Measurements from ENCODE around the gene ZNF575.

The ZNF575 gene

GRCh38 chr19:43489310-43489709, 43.7 kb upstream of the ZNF575 start:
- in situ Hi-C loops (cut with HindIII; ENCODE audit: low pct_ligation_motif_present, low sequenced_read_pairs) = no loop called here

GRCh38 chr19:43489979-43490599, 42.9 kb upstream of the ZNF575 start:
- Histone ChIP-seq H3K4me3 (ENCODE audit: low read depth, low read length) (no peak overlapping the region), H3K36me3 (replicated peaks) (no peaks in the 10 kb centered on the region), H3K27me3 (replicated peaks) (no peaks in the 10 kb centered on the region), H3K27ac (no peak overlapping the region)
- DNase-seq = no peak
- in situ Hi-C loops (cut with HindIII; ENCODE audit: low pct_ligation_motif_present, low sequenced_read_pairs) = no loop called here
- TF ChIP-seq CTCF (IDR thresholded peaks at IDR 0.05; ENCODE audit: low read depth, low read length, missing control alignments) = no peak

More at GRCh38 chr19:43489310-43489709, 43.7 kb upstream of the ZNF575 start:
- no peak for TF ChIP-seq CTCF (IDR thresholded peaks at IDR 0.05; ENCODE audit: low read depth, low read length, missing control alignments)
- H3K27ac ChIP-seq = no peak overlapping the region
- DNase-seq = no peak
- H3K36me3 ChIP-seq (replicated peaks) = no peaks in the 10 kb centered on the region
- H3K4me3 ChIP-seq (ENCODE audit: low read depth, low read length) = no peak overlapping the region
- H3K27me3 ChIP-seq (replicated peaks) = no peaks in the 10 kb centered on the region

GRCh38 chr19:43490759-43491158, 42.2 kb upstream of the ZNF575 start:
- Histone ChIP-seq H3K27ac (no peak overlapping the region), H3K27me3 (replicated peaks) (no peaks in the 10 kb centered on the region), H3K4me3 (ENCODE audit: low read depth, low read length) (no peak overlapping the region), H3K36me3 (replicated peaks) (no peaks in the 10 kb centered on the region)
- TF ChIP-seq CTCF (IDR thresholded peaks at IDR 0.05; ENCODE audit: low read depth, low read length, missing control alignments) = no peak
- DNase-seq = no peak
- in situ Hi-C loops (cut with HindIII; ENCODE audit: low pct_ligation_motif_present, low sequenced_read_pairs) = no loop called here

- no peak for TF ChIP-seq CTCF (IDR thresholded peaks at IDR 0.05; ENCODE audit: low read depth, low read length, missing control alignments)
- Histone ChIP-seq H3K27me3 (replicated peaks) (no peaks in the 10 kb centered on the region), H3K36me3 (replicated peaks) (no peaks in the 10 kb centered on the region), H3K4me3 (ENCODE audit: low read depth, low read length) (no peak overlapping the region), H3K27ac (no peak overlapping the region)
- in situ Hi-C loops (cut with HindIII; ENCODE audit: low pct_ligation_motif_present, low sequenced_read_pairs) = no loop called here
- DNase-seq = no peak
These were observed 37.9 kb upstream of the ZNF575 start for GRCh38 chr19:43495082-43495481.

GRCh38 chr19:43496960-43497359, 36.0 kb upstream of the ZNF575 start:
- Histone ChIP-seq H3K36me3 (replicated peaks) (no peaks in the 10 kb centered on the region), H3K27me3 (replicated peaks) (no peaks in the 10 kb centered on the region), H3K4me3 (ENCODE audit: low read depth, low read length) (no peak overlapping the region), H3K27ac (no peak overlapping the region)
- no peak for DNase-seq
- no peak for TF ChIP-seq CTCF (IDR thresholded peaks at IDR 0.05; ENCODE audit: low read depth, low read length, missing control alignments)
- in situ Hi-C loops (cut with HindIII; ENCODE audit: low pct_ligation_motif_present, low sequenced_read_pairs) = no loop called here

- Histone ChIP-seq H3K27ac (no peak overlapping the region), H3K4me3 (ENCODE audit: low read depth, low read length) (no peak overlapping the region), H3K36me3 (replicated peaks) (no peaks in the 10 kb centered on the region), H3K27me3 (replicated peaks) (no peaks in the 10 kb centered on the region)
- no peak for DNase-seq
- in situ Hi-C loops (cut with HindIII; ENCODE audit: low pct_ligation_motif_present, low sequenced_read_pairs) = no loop called here
- no peak for TF ChIP-seq CTCF (IDR thresholded peaks at IDR 0.05; ENCODE audit: low read depth, low read length, missing control alignments)
These were observed 34.6 kb upstream of the ZNF575 start for GRCh38 chr19:43498233-43498842.

All from brain microvascular endothelial cell (primary cell).